Left ventricle myocardium inferior (tissue), 1 donor: ENCODE results near the gene MACC1. TPM values are rescaled to one million over a fixed set of nuclear protein-coding genes. Genes with fewer than 3 reads are reported as not detected.

Source experiments
- DNase-seq: peaks from one replicate; pipeline ENCODE4 v3.0.0-alpha.2; 2020
- H3K27ac ChIP-seq: fragments of 200-600 bp; replicated peaks from 2 replicates; pipeline ENCODE4 v1.8.0; 2021
- H3K27me3 ChIP-seq: fragments of 200-600 bp; 2 replicates; pipeline ENCODE4 v1.8.0; 2021; ENCODE audit warnings: low read depth
- H3K36me3 ChIP-seq: fragments of 200-600 bp; 2 replicates; pipeline ENCODE4 v1.8.0; 2021
- H3K4me1 ChIP-seq: fragments of 200-600 bp; 2 replicates; pipeline ENCODE4 v1.8.0; 2021
- H3K4me3 ChIP-seq: fragments of 200-600 bp; 2 replicates; pipeline ENCODE4 v1.8.0; 2021; ENCODE audit warnings: mild to moderate bottlenecking, moderate library complexity
- H3K9me3 ChIP-seq: fragments of 200-600 bp; replicated peaks from 2 replicates; pipeline ENCODE4 v1.8.0; 2021
- CTCF ChIP-seq: fragments of 200-600 bp; IDR thresholded peaks from 2 replicates; pipeline ENCODE4 v1.8.0; 2021; ENCODE audit warnings: antibody characterized with exemption, mild to moderate bottlenecking, borderline replicate concordance
- intact Hi-C: fragments of 100-400 bp; cut with micrococcal nuclease; formaldehyde crosslinking; loops from one replicate; pipeline ENCODE4 v1.11.0; 2022
- total RNA-seq: library from RNA; stranded (reverse); fragmentation: NEBNext Ultra II Directional; extraction: Animal tissue kit (Norgen Biotek cat#: 25700); gene quantifications from one replicate; pipeline ENCODE4 v1.2.1, GENCODE V29; 2021
- donor health status: DM: no; HTN: yes; CAD: no; lungs with severe emphysema.

The MACC1 gene
- total RNA-seq, 1 donor from 2014 or later, result 0.03 TPM

- Histone ChIP-seq H3K9me3 (peaks cover 16% of the 10 kb centered on the region), H3K4me3 (no peak overlapping the region), H3K36me3 (no peaks in the 10 kb centered on the region), H3K4me1 (no peaks in the 10 kb centered on the region), H3K27ac (no peak overlapping the region), H3K27me3 (no peaks in the 10 kb centered on the region)
- intact Hi-C loops, result no loop called here
- DNase-seq, result no peak
- TF ChIP-seq CTCF, result no peak
Measured at GRCh38 chr7:20185988-20186387, 31.2 kb downstream of the MACC1 start.

GRCh38 chr7:20183086-20183485 lies 34.1 kb downstream of the MACC1 start:
- no peaks in the 10 kb centered on the region for H3K4me1 ChIP-seq
- H3K27me3 ChIP-seq, result no peaks in the 10 kb centered on the region
- H3K4me3 ChIP-seq, result no peak overlapping the region
- no peaks in the 10 kb centered on the region for H3K36me3 ChIP-seq
- H3K9me3 ChIP-seq, result no peaks in the 10 kb centered on the region
- no peak overlapping the region for H3K27ac ChIP-seq
- TF ChIP-seq CTCF, result no peak
- intact Hi-C loops, result no loop called here
- no peak for DNase-seq

- TF ChIP-seq CTCF, result no peak
- no peaks in the 10 kb centered on the region for H3K9me3 ChIP-seq
- no peak for DNase-seq
Measured at GRCh38 chr7:20176578-20177242, 40.5 kb downstream of the MACC1 start.

GRCh38 chr7:20173828-20174227 lies 43.4 kb downstream of the MACC1 start:
- H3K27me3 ChIP-seq, result peaks cover 4% of the 10 kb centered on the region
- no peak for TF ChIP-seq CTCF
- no peak overlapping the region for H3K27ac ChIP-seq
- no peak overlapping the region for H3K4me3 ChIP-seq
- no peak for DNase-seq
- no peaks in the 10 kb centered on the region for H3K4me1 ChIP-seq
- no peaks in the 10 kb centered on the region for H3K9me3 ChIP-seq
- H3K36me3 ChIP-seq, result no peaks in the 10 kb centered on the region
- intact Hi-C loops, result no loop called here

More at GRCh38 chr7:20176578-20177242, 40.5 kb downstream of the MACC1 start:
- H3K27ac ChIP-seq, result no peak overlapping the region
- H3K27me3 ChIP-seq, result peaks cover 4% of the 10 kb centered on the region
- H3K36me3 ChIP-seq, result no peaks in the 10 kb centered on the region
- H3K4me3 ChIP-seq, result no peak overlapping the region
- H3K4me1 ChIP-seq, result no peaks in the 10 kb centered on the region
- intact Hi-C loops, result no loop called here

GRCh38 chr7:20172736-20173334 lies 44.3 kb downstream of the MACC1 start:
- Histone ChIP-seq H3K27me3 (peaks cover 4% of the 10 kb centered on the region), H3K27ac (no peak overlapping the region), H3K9me3 (no peaks in the 10 kb centered on the region), H3K36me3 (no peaks in the 10 kb centered on the region), H3K4me1 (no peaks in the 10 kb centered on the region), H3K4me3 (no peak overlapping the region)
- intact Hi-C loops, result no loop called here
- DNase-seq, result no peak
- TF ChIP-seq CTCF, result peak; percentile 34
